GM21423 (cell line): ENCODE data around the gene SDHAF4.
"Not testable (repeated sequence)": the region's sequence is repeated elsewhere in the genome, so short reads cannot be mapped to it uniquely, and the experiment has no call there.

Experiments used
- ATAC-seq: cut with Tn5 transposase; IDR thresholded peaks from one replicate; pipeline ENCODE4 v1.9.1; 2021; ENCODE audit warnings: mild to moderate bottlenecking, moderate library complexity; ENCODE audit not compliant: unreplicated experiment

Gene SDHAF4

DNA sequence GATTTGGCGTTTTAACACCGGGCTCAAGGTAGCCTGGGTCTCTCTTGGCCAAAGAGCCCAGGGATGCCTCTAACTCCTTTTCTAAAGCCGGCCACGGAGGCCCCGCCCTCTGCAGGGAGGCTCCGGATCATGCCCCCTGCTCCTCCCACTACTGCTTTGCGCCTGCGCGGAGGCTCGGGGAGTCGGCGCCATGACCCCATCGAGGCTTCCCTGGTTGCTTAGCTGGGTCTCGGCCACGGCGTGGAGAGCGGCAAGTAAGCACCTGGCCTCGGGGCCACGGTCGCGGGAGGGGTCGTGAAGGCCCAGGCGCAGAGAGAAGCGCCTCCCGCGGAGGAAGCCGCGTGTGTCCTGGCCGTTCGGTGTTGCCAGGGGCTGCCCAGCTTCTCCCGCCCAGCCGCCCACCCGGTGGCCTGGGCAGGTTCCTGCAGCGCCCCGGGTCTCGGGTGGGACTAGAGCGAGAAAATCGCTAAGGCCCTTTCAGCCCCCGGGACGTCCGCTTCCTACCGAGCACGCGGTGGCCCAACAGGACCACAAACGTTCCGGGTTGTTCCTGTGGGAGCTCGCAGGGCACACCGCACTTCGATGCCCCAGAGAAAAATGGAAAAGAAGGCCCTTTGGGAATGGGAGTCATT, at the start of gene SDHAF4:
TSS of gene SDHAF4 (plus strand) at position 180 of the 632 bp plus-strand sequence. CDS start at position 191, 11 bp downstream.
- ATAC-seq = peak; percentile 99

DNA sequence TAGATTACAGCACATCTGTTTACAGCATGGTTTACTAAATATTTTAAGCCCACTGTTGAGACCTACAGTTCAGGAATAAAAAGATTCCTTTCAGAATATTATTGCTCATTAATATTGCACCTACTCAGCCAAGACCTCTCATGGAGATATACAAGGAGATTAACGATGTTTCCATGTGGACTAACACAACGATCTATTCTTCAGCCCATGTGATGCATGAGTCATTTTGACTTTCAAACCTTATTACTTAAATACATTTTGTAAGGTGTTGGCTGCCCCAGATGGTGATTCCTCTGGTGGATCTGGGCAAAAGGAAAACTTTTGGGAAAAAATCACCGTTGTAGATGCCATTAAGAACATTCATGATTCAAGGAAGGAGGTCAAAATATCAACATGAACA, 48.0 kb upstream of the SDHAF4 start:
- no peak for ATAC-seq

- no peak for ATAC-seq
Measured at GRCh38 chr6:70520575-70520974, 46.2 kb upstream of the SDHAF4 start.

GRCh38 chr6:70524721-70525286, 41.9 kb upstream of the SDHAF4 start:
- ATAC-seq = no peak

DNA sequence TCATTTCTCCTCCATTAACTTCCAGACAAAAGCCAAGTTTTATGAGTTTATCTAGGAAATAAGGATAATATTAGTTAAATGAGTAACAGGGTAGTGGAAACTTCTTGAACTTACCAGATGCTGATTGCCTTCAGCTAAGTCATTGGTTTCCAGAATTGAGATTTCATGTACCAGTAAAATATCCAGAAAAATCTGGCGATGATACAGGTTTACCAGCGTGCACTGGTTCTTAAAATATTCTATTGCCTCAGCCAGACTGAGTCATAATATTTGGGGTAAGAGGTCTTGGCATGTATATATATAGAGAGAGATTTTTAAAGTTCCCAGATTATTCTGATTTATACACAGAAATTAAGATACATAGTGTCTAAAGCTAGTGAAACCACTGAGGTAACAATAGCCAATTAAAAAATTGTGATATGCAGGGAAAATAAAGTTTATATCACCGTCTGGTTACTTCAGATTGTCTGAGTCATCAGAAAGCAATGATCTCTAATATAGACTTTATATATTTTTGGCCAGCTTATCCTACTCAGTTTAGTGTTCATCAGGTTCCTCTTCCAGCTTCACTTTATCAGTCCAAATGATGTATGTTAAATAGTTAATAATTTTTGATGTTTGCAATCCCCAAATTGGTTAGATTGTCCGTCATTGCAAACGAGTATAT, 39.5 kb upstream of the SDHAF4 start:
- ATAC-seq = no peak

DNA sequence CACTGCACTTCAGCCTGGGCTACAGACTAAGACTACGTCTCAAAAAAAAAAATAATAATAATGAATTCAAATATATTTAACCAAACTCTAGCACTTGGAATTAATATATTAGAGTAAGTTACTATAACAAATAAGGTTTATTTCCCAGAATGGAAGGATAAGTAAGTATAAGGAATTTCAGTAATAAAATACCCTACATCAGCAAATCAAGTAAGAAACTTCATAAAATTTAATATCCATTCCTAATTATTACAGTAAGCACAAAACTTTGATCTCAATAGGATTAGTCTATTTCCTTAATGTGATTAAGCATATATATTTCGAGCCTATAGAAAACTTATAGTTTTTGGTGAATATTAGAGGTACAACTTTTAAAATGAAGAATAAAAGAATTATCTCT, 36.7 kb upstream of the SDHAF4 start:
- no peak for ATAC-seq

GRCh38 chr6:70531133-70531532, 35.6 kb upstream of the SDHAF4 start:
- ATAC-seq = no peak

DNA sequence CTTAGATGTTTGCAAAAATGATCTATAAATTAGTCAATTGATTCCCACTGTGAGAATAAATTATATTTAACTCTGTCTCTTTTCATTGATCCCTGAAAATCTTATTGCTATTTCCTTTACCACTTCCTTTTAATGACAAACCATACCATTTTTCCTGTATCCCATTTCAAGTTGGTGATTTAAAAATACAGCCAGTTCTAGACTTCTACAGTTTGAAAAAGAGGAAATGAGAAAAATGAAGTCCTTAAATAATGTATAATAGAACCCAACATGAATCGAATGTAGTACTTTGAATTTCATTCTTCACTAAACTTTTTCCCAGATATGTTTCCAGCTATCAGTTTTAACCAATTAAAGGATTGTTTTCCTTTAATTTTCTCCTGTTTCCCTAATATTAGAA, 29.5 kb upstream of the SDHAF4 start:
- no peak for ATAC-seq

- peak; percentile 73 for ATAC-seq
Measured at GRCh38 chr6:70538376-70538775, 28.4 kb upstream of the SDHAF4 start.

DNA sequence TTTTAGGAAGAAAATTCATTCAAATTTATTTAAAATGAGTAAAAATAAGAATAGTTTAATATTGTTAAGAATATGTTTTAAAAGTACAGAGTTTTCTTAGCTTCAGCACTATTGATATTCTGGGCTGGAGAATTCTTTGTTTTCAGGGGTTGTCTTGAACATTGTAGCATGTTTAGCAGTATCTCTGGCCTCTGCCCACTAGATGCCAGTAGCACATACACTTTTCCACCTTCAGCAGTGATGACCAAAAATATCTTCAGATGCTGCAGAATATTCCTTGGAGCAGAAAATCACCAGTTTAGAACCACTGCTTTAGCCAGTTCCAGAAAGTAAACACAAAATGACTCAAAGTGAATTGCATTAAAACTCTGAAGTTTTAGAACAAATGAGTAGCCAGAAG, 19.4 kb upstream of the SDHAF4 start:
- no peak for ATAC-seq

GRCh38 chr6:70547905-70548304, 18.8 kb upstream of the SDHAF4 start:
- ATAC-seq = no peak

GRCh38 chr6:70549327-70549726, 17.4 kb upstream of the SDHAF4 start:
- no peak for ATAC-seq

DNA sequence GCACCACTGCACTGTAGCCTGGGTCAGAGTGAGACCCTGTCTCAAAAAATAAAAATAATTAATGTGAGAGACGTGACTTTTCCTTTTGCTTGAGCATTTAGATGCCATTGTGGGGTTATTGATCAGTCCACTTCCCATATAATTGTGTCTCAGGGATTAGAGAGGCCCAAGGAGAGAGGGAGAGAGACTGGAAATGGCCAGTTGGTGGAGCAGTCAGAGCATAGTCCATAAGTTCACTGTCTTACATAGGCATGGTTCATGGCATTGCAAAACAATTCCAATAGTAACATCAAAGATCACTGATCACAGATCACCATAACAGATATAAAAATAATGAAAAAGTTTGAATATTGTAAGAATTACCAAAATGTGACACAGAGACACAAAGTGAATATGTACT, 15.2 kb upstream of the SDHAF4 start:
- ATAC-seq = no peak

GRCh38 chr6:70552286-70552940, 14.3 kb upstream of the SDHAF4 start:
- not testable (repeated sequence) for ATAC-seq

DNA sequence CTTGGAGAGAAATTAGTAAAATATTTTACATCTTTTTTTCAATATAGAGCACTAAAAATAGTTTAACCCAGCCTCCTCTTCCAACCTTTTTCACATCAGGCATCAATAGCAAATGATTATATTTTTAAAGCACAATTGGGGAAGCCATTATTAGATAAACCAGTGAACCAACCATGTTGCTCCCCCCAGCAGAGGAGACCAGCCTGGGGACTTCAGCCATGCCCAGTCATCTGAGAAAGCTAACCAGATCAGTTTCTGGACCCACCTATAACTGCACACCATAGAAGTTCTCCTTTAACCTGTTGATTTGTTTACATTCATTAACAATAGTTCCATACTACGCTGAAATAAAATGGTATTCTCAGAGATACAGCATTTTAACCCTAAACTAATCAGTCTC, 13.8 kb upstream of the SDHAF4 start:
- no peak for ATAC-seq

DNA sequence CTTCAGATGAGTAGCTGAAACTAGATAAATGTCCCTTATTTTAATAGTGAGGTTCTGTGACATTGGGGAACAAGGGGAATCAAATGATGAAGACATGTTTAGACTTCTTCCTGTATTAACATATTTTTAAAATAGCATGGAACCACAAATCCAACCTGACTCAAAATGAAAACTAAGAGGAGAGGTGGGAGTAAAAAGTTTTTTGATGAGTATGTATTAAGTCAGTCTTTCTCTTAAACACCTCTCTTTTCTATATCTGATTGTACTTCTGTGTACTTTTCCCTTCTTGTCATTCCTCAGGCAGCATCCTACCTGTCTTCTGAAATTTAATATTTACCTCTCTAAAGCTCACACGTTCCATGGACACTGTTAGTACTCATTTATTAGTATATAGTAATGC, 8.7 kb upstream of the SDHAF4 start:
- no peak for ATAC-seq

DNA sequence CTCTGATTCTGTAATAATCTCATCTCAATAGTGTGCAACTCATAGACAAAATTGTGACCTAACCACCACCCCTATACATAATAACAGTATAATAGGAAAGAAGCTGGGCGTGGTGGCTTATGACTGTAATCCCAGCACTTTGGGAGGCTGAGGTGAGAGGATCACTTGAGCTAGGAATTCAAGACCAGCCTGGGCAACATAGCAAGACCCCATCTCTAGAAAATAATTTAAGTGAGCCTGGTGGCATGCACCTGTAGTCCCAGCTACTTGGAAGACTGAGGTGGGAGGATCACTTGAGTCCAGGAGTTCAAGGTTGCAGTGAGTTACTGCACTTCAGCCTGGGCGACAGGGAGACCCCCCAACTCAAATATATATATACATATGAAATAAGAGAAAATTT, 4.3 kb upstream of the SDHAF4 start:
- not testable (repeated sequence) for ATAC-seq

GRCh38 chr6:70563530-70563929, 3.2 kb upstream of the SDHAF4 start:
- no peak for ATAC-seq

- no peak for ATAC-seq
Measured at GRCh38 chr6:70574643-70575042, 7.9 kb downstream of the SDHAF4 start.

DNA sequence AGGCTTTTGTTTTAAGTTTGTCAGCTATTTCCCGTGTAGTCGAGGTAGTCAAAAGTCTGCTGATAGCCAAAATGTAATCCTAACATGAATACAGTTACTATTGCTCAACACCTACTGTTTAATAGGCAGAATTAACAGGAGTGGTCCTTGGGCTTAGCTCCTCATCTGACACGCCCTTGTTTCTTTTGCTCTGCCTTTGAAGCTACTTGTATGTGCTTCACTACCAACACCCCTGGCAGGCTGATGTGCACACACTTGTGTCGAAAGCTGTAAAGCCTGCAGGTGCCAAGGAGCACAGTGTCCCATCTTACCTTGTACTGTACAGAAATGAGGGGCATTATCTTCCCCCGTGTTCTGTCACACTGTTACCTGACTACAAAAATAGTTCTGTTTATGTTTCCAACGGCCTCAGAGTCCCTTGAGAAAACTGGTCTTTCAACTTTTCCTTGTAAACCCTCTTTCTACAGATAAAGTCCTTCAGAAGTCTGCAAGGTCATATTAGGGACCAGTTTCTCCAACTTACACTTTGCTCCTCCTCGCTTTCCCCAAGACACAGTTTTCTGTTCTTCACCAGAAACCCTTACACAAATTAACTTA, 9.3 kb downstream of the SDHAF4 start:
- ATAC-seq = no peak

DNA sequence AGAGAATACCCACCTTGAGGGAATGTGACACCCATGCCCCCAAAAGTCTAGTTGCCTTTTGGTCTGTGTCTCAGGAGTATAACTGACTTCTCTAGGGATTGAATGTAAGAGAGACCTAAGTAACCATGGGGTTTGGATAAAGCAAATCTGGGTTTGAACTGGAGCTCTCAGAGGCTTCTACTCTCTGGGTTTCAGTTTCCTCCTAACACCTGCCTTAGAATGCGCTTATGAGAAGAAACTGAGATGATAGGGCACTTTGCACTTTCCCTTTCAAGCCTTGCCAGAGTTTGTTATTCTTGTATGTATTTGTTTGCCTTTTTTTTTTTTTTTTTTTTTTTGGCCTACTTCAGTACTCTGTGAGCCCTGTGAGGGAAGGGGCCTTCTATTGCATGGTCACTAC, 19.4 kb downstream of the SDHAF4 start:
- peak; percentile 93 for ATAC-seq

DNA sequence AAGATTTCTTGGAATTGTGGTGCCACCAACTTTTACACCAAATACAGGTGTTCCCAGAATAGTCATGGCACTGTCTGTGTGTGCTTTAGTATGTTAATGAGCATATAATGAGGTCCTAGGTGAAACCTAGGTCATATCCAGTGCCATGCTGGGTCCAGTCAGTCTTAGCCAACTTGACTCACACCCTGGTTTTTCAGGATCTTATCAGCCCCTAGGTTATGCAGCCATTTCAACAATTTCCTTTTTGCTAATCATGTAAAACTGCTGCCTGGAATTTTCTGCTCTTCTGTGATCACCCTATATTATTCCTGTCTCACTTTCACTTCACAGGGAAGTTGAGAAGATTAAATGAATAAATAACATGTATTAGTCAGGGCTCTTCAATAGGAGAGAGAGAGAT, 23.7 kb downstream of the SDHAF4 start:
- no peak for ATAC-seq
